Stimulated activated CD4-positive, alpha-beta T cell treated with anti-CD3 and anti-CD28 coated beads, Interleukin-1b, Interleukin-23, amount 100 ng/mL, for 48 hours (primary cell): Measurements from ENCODE around the gene MSL1.
"Not testable (repeated sequence)": the region's sequence is repeated elsewhere in the genome, so short reads cannot be mapped to it uniquely, and the experiment has no call there.

Experiments used
- DNase-seq: peaks from one replicate; pipeline ENCODE4 v3.0.0-alpha.2; 2020

The MSL1 gene

DNA sequence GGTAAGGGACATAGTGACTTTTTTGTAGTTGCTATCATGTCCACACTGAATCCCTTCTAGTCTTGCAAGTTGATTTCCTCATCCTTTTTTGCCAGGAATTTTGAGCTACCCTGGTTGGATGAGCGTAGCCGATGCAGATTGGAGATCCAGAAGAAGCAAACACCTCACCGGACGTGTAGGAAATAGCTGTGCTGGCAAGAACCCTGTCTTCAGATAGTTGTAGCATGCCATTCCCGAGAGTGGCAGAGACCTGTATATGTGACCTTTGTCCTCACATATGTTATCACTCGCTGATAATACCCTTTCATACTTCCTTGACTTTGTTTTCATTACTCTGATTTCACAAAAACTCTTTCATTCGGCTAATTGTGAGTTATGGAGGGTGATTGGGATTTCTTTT is 12.4 kb downstream of the MSL1 start:
- no peak for DNase-seq

DNA sequence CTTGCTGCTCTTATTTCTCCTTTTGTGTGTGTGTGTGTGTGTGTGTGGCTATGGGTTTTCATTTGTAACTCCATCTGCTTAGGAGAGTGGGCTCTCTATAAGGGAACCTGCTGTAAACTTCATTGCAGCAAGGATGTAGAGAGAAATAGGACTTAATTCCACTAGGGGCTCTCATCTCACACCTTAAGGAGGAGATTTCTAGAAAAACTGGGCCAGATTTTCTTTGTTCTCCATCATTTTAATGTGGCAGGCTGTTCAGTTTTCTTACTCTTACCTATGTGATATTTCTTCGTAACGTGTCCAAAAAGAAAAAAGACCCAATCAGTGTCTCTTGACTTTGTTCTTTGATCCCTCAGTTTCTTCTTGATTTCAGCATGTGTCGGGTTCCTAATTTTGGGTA is 14.0 kb downstream of the MSL1 start:
- DNase-seq = no peak

DNA sequence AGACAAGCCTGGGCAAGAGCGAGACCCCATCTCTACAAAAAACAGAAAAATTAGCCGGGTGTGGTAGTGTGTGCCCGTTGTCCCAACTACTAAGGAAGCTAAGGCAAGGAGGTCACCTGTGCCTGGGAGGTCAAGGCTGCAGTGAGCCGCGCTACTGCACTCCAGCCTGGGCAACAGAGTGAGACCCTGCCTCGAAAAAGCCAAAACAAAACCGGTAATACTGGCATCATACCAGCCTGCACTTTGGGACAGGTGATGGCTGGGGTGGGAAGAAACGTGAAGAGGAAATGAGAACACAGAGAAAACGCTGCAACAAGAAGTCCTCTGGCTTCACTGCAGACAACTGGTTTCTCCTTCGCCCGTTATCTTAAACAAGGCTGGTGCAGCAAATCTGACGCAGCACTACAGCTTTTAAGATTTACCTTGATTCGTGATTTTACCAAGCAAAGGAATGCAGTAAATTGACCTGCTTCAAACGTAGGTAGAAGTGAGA is 17.8 kb downstream of the MSL1 start:
- DNase-seq = no peak

DNA sequence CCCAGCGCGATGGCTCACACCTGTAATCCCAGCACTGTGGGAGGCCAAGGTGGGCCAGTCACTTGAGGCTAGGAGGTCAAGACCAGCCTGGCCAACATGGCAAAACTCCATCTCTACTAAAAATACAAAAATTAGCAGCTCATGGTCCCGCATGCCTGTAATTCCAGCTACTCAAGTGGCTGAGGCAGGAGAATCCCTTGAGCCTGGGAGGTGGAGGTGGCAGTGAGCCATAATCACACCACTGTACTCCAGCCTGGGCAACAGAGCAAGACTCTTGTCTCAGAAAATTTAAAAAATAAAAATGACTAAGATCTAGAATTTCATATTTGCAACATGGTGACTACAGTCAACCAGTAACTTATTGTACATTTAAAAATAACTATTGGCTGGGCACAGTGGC is 21.4 kb downstream of the MSL1 start:
- not testable (repeated sequence) for DNase-seq

DNA sequence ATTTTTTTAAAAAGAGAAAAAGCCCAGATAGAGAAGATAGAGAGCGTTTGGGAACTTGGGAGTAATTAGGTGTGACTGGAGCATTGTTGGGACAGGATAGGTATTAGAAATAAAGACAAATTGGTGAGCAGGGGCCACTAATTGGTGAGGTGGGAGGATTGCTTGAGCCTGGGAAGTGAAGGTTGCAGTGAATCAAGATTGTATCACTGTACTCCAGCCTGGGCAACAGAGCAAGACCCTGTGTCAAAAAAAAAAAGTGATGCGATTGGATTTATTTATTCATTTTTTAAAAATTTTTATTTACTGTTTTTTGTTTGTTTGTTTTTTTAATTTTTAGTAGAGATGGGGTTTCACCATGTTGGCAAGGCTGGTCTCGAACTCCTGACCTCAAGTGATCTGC is 23.7 kb downstream of the MSL1 start:
- DNase-seq = no peak

DNA sequence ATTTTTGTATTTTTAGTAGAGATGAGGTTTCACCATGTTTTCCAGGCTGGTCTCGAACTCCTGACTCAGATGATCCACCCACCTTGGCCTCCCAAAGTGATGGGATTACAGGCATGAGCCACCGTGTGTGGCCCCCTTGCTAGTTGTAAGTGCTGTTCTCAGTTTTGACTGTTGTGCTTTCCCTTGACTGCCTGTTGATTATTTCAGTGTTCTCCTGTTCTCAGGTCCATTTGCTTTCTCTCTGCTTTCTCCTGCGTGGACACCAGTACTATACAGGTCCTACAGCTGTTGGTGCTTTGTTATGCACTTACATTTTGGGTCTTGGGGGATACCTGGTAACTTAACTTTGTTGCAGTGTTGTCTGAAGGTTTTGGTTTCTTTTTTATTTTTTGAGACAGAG is 26.8 kb downstream of the MSL1 start:
- no peak for DNase-seq

DNA sequence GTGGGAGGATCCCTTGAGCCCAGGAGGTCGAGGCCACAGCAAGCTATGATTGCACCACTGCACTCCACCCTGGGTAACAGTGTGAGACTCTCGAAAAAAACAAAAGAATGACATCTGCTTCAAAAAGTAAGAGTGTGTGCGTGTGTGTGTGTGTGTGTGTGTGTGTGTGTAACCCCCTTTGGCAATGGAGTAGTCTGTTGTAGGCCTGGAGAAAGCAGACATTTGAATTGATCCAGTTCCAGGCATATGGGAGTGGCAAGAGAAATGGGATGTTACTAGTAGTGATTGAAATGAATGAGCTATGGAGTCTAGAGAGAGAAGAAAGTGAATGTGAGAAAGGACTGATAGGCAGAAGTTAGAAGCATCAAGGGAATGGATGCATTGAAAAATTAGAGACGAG is 28.5 kb downstream of the MSL1 start:
- no peak for DNase-seq

DNA sequence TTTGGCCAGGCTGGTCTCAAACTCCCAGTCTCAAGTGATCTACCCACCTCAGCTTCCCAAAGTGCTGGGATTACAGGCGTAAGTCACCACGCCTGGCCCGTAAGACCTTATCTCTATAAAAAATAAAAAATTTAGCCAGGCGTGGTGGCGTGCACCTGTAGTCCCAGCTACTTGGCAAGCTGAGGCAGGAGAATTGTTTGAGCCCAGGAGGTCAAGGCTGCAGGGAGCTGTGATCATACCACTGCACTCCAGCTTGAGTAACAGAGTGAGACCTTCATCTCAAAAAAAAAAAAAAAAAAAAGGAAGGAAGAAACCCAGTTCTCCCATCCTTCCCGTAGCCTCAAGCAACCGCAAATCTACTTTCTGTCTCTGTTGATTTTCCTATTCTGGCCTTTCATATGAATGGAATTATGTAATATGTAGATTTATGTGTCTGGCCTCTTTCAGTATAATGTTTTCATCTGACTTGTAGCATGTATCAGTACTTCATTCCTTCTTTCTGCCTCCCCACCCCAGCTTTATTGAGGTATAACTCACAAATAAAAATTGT is 29.7 kb downstream of the MSL1 start:
- no peak for DNase-seq

DNA sequence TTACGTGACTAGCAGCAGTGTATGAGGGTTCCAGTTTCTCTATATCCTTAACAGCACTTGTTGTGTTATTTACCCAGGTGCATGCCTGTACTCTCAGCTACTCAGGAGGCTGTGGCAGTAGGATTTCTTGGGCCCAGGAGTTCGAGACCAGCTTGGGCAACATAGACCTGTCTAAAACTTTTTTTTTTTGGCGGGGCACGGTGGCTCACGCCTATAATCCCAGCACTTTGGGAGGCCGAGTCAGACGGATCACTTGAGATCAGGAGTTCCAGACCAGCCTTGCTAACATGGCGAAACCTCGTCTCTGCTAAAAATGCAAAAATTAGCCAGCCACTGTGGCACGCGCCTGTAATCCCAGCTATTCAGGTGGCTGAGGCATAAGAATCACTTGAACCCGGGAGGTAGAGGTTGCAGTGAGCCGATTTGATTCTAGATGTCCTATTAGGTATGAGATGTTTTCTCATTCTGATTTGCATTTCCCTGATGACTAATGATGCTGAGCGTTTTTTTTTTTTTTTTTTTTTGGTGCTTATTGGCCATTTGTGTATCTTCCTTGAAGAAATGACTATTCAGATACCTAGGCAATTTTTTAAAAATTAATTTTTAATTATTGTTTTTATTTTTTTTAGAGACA is 31.9 kb downstream of the MSL1 start:
- DNase-seq = no peak

DNA sequence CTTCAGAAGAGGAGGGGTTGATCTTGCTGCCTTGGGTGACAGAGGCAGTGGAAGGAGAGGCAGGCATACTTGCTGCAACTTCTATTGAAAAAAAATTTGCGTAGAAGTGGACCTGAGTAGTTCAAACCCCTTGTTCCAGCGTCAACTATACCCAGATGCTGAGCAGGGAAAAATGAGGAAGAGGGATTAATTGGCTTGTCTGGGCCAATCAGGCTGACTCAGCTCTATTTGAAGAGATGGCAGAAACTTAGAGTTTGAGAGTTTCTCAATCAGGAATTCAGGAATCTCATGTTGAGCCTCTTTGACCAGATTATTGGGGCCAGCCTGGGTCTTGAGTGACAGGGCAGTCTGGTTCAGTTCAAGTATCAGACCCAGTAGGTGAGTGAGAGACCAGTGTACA is 36.2 kb downstream of the MSL1 start:
- no peak for DNase-seq

DNA sequence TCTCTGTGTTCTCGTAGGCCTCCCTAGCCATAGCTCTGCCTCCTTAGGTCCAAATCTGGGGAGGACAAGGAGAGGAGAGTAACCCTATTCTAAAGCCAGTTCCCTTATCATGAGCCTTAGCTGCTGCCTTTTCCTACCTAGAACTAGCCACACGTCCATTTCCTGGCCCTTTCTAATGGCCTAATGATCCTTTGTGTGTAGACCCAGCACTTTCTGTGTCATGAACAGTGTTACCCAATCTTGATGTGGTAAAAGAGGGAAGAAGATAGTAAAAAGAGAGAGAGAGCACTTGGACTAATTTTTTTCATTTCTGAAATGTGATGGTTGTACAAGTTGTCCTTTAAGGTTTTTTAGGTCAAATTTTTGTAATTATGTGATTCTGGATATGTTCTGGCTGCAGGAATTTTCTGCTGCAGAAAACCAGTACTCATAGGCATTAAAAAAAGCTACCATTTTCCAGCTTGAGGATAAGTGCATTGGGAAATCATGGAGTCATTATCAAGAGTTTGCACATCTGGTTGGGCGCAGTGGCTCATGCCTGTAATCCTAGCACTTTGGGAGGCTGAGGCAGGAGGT is 36.8 kb downstream of the MSL1 start:
- no peak for DNase-seq

DNA sequence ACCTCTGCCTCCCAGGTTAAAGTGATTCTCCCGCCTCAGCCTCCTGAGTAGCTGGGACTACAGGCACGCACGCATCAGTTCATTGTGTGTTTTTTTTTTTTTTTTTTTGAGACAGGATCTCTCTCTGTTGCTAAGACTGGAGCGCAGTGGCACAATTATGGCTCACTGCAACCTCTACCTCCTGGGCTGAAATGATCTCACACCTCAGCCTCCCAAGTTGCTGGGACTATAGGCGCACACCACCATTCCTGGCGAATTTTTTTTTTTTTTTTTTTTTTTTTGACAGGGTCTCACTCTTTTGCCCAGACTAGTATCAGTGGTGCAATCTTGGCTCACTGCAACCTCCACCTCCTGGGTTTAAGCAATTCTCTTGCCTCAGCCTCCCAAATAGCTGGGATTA is 37.7 kb downstream of the MSL1 start:
- DNase-seq = no peak

DNA sequence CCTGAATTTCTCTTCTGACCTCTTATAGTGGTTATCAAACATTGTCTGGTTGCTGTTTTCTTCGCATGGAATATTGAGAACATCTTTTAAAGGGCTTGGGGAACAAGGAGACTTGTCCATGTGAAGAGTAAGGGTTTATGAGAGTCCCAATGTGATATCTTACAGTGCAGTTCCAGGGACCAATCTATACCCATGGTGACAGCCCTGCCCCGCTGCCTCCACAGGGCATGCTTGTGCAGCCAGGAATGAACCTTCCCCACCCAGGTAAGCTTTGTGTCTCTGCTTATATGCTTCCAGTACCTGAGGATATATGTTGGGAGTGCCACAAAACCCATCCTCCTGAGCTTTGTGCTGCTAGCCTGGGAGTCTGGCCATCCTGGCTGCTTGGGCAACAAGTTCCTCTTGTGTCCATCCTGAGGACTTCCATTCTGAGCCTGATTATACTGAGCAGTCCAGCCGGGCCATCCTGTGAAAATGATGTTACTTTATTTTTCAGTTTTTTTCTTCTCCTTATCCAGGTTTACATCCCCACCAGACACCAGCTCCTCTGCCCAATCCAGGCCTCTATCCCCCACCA is 46.0 kb downstream of the MSL1 start:
- no peak for DNase-seq

DNA sequence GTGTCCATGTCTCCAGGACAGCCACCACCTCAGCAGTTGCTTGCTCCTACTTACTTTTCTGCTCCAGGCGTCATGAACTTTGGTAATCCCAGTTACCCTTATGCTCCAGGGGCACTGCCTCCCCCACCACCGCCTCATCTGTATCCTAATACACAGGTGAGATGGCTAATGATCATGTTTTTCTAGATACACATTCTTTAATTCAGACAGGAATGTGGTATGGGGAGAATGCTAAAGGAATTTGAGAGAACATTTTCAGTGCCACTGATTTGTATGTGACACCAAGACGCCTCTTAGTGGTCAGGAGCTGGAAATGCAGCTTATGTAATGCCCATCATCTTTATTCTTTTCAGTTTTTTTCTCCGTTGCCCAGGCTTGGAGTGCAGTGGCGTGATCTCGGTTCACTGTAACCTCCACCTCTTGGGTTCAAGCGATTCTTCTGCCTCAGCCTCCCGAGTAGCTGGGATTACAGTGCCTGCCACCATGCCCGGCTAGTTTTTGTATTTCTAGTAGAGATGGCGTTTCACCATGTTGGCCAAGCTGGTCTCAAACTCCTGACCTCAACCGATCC is 46.6 kb downstream of the MSL1 start:
- DNase-seq = no peak

DNA sequence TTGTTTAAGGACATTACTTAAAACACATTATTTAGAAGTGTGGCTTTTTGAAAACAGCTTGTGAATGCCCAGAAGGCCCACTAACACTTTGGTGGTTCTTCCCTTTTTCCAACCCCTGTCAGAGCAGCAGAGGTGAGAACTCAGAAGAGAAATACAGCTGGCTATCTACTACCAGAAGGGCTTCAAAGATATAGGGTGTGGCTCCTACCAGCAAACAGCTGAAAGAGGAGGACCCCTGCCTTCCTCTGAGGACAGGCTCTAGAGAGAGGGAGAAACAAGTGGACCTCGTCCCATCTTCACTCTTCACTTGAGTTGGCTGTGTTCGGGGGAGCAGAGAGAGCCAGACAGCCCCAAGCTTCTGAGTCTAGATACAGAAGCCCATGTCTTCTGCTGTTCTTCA is 48.6 kb downstream of the MSL1 start:
- no peak for DNase-seq

DNA sequence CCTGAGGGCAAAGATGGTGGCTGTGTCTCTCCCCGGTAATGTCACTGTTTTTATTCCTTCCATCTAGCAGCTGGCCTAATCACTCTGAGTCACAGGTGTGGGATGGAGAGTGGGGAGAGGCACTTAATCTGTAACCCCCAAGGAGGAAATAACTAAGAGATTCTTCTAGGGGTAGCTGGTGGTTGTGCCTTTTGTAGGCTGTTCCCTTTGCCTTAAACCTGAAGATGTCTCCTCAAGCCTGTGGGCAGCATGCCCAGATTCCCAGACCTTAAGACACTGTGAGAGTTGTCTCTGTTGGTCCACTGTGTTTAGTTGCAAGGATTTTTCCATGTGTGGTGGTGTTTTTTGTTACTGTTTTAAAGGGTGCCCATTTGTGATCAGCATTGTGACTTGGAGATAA is 50.0 kb downstream of the MSL1 start:
- no peak for DNase-seq

DNA sequence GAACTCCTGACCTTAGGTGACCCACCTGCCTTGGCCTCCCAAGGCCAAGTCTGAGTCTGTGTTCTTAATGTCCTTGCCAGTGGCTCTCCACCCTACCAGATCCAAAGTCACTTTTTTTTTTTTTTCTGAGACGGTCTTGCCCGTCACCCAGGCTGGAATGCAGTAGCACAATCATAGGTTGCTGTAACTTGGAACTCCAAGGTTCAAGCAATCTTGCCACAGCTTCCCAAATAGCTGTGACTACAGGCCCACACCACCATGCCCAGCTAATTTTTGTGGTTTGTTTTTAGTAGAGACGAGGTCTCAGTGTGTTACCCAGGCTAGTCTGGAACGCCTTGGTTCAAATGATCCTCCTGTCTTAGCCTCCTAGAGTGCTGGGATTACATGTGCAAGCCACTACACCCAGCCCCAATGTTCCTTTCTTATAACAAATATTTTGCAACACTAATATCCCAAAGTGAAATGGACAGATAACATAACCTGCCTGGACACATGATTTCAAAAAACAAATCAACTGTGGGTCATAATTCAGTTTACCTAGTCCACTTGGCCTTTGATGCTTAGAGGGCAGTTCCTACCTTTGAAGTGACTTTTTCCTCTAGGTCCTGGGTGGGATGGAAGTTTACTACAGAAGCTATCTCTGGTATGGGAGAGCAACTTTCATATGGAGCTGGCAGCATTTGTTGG is 51.5 kb downstream of the MSL1 start:
- DNase-seq = no peak

DNA sequence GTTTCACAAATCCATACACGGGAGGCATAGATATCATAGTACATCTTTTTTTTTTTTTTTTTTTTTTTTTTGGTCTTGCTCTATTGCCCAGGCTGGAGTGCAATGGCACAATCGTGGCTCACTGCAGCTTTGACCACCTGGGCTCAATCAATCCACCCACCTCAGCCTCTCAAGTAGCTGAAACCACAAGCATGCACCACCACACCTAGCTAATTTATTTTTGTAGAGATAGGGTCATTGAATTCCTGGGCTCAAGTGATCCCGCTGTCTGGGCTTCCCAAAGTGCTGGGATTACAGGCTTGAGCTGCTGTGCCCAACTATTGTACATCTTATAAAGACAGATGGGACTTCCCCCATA is 52.0 kb downstream of the MSL1 start:
- no peak for DNase-seq

DNA sequence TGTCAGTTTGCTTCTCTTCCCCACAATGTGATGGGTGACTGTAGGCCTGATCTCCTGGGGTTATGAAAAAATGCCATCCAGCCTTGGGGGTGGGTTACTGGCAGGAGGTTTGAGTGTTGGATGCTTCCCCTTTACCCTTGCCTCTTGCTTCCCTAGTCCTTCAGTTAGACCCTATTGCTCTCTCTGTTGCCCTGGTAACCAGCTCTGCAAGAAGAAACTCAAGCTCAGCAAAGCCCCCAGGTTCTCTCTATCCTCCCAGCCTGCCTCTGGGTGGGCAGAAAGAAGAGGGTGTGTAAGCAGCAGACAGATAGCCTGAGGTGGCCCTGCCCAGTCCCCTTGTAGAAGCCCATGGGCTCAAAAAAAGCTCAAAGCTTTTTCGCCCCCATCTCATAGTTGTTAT is 52.7 kb downstream of the MSL1 start:
- DNase-seq = no peak

DNA sequence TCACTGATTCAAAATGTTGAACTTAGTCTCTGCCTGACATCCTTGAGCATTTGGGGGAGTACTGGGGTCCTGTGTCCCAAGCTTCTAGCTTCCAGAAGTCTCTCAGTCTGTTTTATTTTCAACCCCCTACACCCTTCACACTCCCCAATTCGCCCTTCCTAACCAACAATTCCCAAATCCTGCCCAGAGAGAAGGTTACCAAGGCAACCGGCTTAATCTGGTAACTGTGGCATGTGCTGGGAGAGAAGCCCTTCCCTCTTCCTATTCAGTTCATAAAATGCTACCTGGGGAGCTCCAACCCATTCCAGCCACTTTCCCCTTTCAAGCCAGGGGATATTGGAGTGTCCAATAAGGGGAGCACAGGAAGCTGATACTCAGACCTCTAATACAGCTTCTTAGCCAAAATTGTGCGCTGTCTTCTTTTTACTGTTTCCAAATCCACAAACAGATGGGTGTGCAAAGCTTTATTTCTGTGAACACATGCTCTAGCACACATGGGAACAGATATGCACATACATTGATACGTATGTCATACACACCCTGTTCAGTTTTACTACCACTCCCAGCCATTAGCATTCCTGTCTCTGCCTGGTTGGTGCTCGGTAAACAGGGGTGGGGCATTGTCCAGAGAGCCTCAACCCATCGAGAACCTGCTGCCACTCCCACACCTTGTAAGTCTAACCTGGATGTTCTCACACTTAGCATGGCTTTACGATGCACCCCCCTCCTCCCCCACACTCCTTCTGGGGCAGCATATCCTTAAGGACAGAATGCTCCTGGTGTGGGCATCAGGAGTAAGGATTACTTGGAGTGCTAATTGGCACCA is 54.4 kb downstream of the MSL1 start:
- DNase-seq = no peak

DNA sequence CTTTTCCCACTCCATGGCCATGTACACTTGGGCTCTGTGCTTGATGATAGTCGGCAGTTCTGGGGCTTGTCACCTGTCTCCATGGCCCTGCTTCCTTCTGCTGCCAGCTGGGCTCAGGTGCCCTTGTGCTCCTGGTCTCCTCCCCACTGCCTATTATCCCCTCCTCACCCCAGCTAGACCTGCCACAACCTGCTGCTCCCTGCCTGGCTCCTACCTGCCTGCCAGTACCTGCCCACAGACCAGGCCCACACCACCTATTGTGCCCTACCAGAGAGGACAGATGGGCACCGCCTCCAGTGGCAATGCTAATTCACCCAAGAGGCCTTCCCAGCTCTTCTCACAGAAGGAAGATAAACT is 55.0 kb downstream of the MSL1 start:
- no peak for DNase-seq

DNA sequence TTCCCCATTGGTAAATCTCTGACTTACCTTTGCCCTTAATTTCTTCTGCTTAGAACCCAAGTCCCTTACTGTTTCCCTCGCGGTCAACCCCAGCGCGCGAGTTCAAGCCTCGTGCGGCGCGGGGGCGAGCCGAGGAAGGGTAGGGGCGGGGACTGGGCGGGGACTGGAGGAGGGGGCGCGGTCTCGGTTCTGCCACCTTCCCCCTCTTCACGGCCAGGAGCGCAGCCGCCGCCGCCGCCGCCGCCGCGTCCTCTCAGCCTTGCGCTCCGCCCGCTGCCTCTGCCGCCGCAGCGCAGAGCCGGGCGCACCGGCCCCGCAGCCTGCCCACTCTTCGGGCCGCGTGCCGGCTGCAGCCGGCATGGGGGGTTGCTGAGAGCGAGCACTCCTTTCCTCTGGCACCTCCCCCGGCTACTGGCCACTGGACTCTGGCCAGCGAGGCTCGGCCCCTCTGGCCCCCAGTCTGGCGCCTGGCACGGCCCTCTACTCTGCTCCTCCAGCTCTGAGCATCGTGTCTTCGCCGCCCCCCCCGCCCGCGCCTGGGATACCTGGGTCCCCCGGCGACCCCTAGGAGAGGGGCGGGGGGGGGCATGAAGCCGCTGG is 55.6 kb downstream of the MSL1 start, which contains the start of gene RAPGEFL1:
Gene RAPGEFL1, plus strand, starts transcription at position 196 of the 600 bp plus-strand sequence. Its CDS starts 392 bp downstream, at position 588.
- peak; percentile 85 for DNase-seq
